Mesodermal cell (in vitro differentiated cells): ENCODE measurements around the gene EIF2S1.
"Not testable (repeated sequence)": the region's sequence is repeated elsewhere in the genome, so short reads cannot be mapped to it uniquely, and the experiment has no call there.

Experiments
- H3K27ac ChIP-seq: 2 replicates; pipeline ENCODE4 v1.7.0; 2013; ENCODE audit warnings: mild to moderate bottlenecking, low read depth, low read length, moderate library complexity; ENCODE audit not compliant: severe bottlenecking
- H3K36me3 ChIP-seq: 2 replicates; pipeline ENCODE4 v1.7.1; 2013; ENCODE audit warnings: mild to moderate bottlenecking, low read length, moderate library complexity; ENCODE audit not compliant: control insufficient read depth, insufficient read depth
- H3K4me1 ChIP-seq: one replicate; pipeline ENCODE4 v1.7.1; 2013; ENCODE audit warnings: mild to moderate bottlenecking, low read length; ENCODE audit not compliant: insufficient read depth, control insufficient read depth, poor library complexity, severe bottlenecking
- H3K4me3 ChIP-seq: 2 replicates; pipeline ENCODE4 v1.7.0; 2013; ENCODE audit warnings: low read length, control low read depth, mild to moderate bottlenecking; ENCODE audit not compliant: insufficient read depth, poor library complexity, severe bottlenecking; ENCODE audit errors: extremely low read depth
- H3K9me3 ChIP-seq: 2 replicates; pipeline ENCODE4 v1.7.1; 2013; ENCODE audit warnings: mild to moderate bottlenecking, low read length, moderate library complexity; ENCODE audit not compliant: control insufficient read depth
- WGBS, 2 experiments: methylation state at CpG; one replicate each; pipeline ENCODE4 v1.1.5; 2013; ENCODE audit warnings: missing lambda C conversion rate in 2 of 2; ENCODE audit not compliant: insufficient coverage in 2 of 2; 5-methylcytosine and 5-hydroxymethylcytosine counted together

The EIF2S1 gene

DNA sequence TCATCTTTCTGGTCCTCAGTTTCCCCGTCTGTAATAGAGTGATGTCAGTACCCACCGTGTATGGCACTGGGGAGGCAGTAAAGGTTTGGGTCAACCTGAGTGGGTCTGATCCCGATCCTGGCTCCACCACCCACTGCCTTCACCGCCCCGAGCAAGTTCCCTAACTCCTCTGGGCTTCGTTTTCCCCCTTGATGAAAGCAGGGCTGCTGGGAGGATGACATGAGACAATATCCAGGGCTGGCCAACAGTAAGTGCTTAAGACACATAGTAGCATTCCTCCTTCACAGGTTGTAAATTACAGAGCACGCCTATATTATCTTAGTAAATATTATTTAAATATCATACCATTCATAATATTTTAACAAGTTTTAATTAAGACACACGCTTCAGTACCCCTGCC is 51.2 kb downstream of the EIF2S1 start:
- WGBS, 2 experiments = 87 to 94% methylated on average over 2 to 3 of the region's 8 CpGs
- H3K9me3 ChIP-seq = no peaks in the 10 kb centered on the region
- H3K4me3 ChIP-seq = no peak overlapping the region
- H3K4me1 ChIP-seq = peaks cover 38% of the 10 kb centered on the region
- no peak overlapping the region for H3K27ac ChIP-seq
- no peaks in the 10 kb centered on the region for H3K36me3 ChIP-seq

DNA sequence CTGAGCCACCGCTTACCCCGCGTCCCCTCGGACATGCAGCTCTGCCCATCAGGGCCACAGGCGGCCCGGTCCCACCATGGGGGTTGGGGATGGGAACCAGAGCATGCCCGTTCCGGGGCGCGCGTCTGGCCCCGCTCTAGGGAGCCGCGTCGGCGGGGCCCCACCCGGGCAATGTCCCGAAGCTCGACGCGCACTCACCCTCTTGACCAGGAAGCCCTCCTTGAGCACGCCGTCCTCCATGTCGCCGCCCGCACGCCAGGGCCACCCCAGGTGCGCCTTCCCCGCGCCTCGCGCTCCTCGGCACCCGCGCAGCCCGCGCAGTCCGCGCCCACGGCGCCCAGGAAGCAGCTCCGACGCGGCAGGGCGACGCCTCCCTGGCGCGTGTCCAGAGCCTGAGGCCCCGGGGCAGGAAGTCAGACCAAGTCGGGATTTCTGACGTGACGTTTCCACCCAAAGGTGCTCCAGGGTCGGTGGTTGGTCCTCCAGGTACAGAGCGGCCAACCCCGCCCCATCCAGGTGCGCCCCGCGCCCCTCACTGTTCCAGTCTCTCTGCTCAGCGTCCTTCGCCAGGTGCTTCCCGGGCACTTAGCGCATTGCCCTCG is 51.8 kb downstream of the EIF2S1 start, which contains the start of gene PLEK2:
TSS of gene PLEK2 (minus strand) at position 346 of the 602 bp plus-strand sequence. CDS start at position 240, 106 bp downstream.
- H3K4me3 ChIP-seq = no peak within 1 kb of the TSS
- H3K4me1 ChIP-seq = peaks cover 40% of the 10 kb centered on the region
- WGBS, 2 experiments = 93 to 97% methylated on average over 49 to 63 of the region's 63 CpGs
- H3K27ac ChIP-seq = no peak within 1 kb of the TSS
- H3K9me3 ChIP-seq = no peaks in the 10 kb centered on the region
- no peaks in the 10 kb centered on the region for H3K36me3 ChIP-seq

DNA sequence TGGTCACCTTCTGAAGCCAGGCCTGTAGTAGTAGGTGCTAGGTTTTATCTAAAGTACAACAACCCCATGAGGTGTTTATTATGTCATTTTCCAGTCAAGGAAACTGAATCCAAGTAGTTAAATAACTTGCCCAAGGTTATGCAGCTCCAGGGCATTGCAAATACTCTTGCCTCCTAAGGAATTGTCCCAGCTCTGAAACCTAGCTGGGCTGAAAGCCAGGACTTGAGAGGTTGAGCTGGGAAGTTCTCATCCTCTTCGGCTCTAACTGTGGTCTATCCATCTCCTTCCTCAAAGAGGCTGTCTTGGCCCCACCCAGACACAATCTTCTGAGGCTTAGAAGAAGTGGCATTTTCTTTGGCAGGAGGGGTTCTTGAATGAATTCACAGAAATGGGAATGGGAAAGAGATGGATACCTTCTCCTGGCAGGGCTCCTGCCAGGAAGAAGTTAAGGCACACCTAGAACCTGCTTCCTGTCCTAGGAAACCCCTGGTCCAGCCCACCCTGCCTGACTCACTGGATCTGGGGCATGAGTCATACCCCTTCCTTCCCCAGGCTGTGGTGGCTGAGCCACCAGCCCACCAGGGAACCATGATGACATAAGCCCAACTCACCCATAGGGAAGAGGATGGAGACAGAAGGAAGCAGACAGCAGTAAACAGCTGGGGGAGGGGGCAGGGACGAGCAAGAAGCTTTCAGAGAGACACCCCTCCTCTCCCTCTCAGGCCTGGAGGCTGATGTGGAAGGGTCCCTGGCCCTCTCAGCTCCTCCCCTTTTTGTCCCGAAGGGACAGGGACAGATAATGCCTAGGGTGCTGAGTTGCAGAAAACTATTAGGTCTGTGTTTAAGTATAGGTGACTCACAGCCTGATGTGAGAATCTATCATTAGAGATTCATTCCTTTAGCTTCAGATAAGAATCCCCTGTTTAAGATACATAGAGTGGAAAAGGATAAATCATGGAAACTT is 54.0 kb downstream of the EIF2S1 start:
- no peak overlapping the region for H3K4me3 ChIP-seq
- no peaks in the 10 kb centered on the region for H3K9me3 ChIP-seq
- 0 to 100% methylated on average over 1 of the region's 3 CpGs for WGBS, 2 experiments
- H3K4me1 ChIP-seq = peaks cover 51% of the 10 kb centered on the region
- peak overlapping the region; percentile 75 for H3K27ac ChIP-seq
- H3K36me3 ChIP-seq = no peaks in the 10 kb centered on the region

DNA sequence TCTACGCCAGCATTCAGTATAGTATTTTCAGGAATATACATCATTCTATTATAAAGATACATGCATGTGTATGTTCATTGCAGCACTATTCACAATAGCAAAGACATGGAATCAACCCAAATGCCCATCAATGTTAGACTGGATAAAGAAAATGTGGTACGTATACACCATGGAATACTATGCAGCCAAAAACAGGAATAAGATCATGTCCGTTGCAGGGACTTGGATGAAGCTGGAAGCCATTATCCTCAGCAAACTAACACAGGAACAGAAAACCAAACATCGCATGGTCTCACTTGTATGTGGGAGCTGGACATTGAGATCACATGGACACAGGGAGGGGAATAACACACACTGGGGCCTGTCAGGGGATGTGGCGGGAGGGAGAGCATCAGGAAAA is 55.5 kb downstream of the EIF2S1 start:
- H3K27ac ChIP-seq, H3K4me3 ChIP-seq, H3K36me3 ChIP-seq, H3K9me3 ChIP-seq: not testable (repeated sequence)
- peaks cover 42% of the 10 kb centered on the region for H3K4me1 ChIP-seq
- WGBS, 2 experiments = 90 to 100% methylated on average over 2 to 3 of the region's 5 CpGs

DNA sequence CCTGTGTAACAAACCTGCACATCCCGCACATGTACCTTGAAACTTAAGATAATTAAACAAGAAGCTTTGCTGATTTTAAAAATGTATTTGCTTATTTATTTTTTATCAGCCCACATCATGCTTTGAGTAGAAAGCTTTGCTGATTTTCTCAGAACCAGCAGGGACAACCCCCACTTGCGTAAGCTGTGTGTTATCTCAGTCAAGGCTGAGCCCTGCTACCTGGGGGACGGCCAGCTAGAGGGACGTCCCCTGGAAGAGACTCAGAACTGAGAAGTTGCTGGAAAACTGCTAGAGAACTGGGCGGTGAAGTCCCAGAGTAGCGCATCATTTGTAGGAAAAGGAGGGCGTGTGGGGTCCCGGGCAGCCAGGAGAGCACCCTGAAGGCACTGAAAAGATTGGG is 56.0 kb downstream of the EIF2S1 start:
- H3K4me1 ChIP-seq = peaks cover 41% of the 10 kb centered on the region
- H3K36me3 ChIP-seq = no peaks in the 10 kb centered on the region
- H3K9me3 ChIP-seq = no peaks in the 10 kb centered on the region
- H3K4me3 ChIP-seq = no peak overlapping the region
- H3K27ac ChIP-seq = no peak overlapping the region
- 84 to 93% methylated on average over 6 to 7 of the region's 8 CpGs for WGBS, 2 experiments

DNA sequence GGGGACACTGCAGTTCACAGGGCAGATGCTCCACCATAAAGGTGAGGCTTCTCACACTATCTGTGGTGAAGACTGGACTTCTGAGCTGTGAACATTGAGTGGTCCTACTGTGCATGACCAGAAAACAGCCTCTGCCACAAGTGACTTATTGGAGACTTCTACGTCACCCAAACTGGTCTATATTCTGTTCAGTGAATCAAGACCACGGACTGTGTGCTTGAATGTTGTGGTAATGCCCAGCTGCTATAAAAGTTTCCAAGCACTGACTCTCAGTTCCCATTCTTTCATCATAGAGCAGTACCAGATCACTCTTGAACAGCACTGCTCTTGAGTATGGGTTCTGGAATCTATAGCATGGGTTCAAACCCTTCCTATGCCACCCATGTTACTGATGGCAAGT is 56.7 kb downstream of the EIF2S1 start:
- Histone ChIP-seq H3K4me3 (no peak overlapping the region), H3K4me1 (peaks cover 35% of the 10 kb centered on the region), H3K9me3 (no peaks in the 10 kb centered on the region), H3K36me3 (no peaks in the 10 kb centered on the region), H3K27ac (no peak overlapping the region)
- WGBS, 2 experiments = 100% methylated on average over 1 of the region's 2 CpGs; no CpG with 5 or more reads in 1 of the 2 experiments

DNA sequence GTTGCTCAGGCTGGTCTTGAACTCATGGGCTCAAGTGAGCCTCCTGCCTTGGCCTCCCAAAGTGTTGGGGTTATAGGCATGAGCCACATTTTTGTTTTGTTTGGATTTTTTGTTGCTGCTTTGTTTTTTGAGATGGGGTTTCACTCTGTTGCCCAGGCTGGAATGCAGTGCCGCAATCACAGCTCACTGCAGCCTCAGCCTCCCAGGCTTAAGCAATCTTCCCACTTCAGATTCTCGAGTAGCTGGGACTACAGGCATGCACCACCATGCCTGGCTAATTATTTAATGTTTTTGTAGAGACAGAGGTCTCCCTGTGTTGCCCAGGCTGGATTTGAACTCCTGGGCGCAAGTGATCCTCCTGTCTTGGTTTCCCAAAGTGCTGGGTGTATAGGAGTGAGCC is 57.5 kb downstream of the EIF2S1 start:
- H3K4me1 ChIP-seq = peaks cover 35% of the 10 kb centered on the region
- H3K36me3 ChIP-seq = no peaks in the 10 kb centered on the region
- 88 to 95% methylated on average over 2 of the region's 3 CpGs for WGBS, 2 experiments
- no peak overlapping the region for H3K27ac ChIP-seq
- H3K4me3 ChIP-seq = no peak overlapping the region
- H3K9me3 ChIP-seq = no peaks in the 10 kb centered on the region

DNA sequence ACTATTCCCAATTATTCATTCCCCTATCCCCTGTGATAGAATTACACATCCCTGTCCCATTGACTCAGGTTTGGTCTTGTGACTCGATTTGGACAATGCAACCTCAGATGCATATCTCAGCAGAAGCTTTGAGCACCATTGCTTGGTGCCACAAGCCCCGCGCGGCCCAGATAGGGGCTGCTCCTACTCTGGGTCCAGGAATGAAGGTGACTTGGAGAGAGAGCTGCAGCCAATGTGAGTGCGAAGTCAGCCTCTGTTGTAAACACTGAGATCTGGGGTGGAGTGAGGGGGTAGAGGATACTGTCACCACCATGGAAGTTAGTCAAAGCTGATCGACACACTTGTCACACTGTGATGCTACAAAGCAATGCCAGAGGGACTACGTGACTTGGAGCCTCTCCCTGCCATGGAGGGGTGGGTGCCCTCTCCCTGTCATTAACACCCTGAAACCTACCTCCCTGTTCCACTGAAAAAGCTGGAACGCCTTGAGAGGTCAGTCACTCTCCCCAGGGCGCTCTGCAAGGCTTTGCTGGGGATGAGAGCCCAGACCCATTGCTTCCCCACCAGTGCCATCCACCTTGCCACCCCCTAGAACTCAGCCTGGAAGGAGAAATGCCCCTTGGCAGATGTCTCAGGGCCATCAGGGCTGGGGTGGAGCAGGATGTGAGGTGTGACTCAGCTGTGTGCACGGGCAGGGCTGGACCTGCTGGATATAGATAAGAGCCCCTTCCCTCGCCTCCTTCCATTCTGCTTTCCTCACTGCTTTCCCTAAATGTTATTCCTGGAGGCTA is 58.5 kb downstream of the EIF2S1 start:
- no peaks in the 10 kb centered on the region for H3K9me3 ChIP-seq
- H3K27ac ChIP-seq = peak overlapping the region; percentile 36
- H3K4me3 ChIP-seq = no peak overlapping the region
- whole genome bisulfite sequencing, 2 experiments = 93 to 96% methylated on average over 7 to 8 of the region's 11 CpGs
- no peaks in the 10 kb centered on the region for H3K36me3 ChIP-seq
- H3K4me1 ChIP-seq = peaks cover 28% of the 10 kb centered on the region

DNA sequence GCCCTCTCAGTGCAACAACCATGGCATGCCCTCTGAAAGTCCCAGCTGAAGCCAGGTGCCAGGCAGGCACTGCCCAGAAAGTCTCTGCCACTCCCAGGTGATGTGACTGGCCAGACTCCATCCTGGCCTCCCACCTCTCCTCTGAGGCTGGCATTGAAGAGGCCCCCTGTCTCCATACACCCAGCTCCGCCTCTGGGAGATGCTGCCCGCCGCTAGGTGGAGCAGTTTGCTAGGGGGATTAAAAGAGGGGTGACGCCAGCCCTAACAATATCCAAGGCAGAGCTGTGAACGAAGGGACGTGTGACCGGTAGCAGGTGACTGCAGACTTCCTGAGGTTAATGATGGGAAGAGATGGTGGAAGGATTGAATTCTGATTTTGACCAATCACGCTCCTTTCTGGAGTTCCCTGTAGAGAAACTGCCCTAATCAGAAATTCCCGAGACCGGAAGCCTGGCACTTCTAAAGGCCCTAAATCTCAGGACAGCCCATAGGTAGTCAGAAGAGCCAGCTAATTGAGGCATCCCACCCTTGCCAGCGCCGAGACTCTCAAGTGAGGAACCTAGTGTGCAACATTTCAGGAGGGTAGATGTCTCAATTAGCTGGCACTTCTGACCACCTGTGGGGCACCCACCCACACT is 60.1 kb downstream of the EIF2S1 start:
- Histone ChIP-seq H3K9me3 (no peaks in the 10 kb centered on the region), H3K4me3 (no peak overlapping the region), H3K27ac (no peak overlapping the region), H3K36me3 (no peaks in the 10 kb centered on the region), H3K4me1 (peaks cover 24% of the 10 kb centered on the region)
- WGBS, 2 experiments = 91 to 92% methylated on average over 8 to 12 of the region's 12 CpGs
